Measurements from ENCODE around the gene ADAMTS2.
A peak's percentile ranks its signal among the peaks of the same experiment; 100 is the strongest.
"Not testable (repeated sequence)": the region's sequence is repeated elsewhere in the genome, so short reads cannot be mapped to it uniquely, and the experiment has no call there.

The ADAMTS2 gene

DNA sequence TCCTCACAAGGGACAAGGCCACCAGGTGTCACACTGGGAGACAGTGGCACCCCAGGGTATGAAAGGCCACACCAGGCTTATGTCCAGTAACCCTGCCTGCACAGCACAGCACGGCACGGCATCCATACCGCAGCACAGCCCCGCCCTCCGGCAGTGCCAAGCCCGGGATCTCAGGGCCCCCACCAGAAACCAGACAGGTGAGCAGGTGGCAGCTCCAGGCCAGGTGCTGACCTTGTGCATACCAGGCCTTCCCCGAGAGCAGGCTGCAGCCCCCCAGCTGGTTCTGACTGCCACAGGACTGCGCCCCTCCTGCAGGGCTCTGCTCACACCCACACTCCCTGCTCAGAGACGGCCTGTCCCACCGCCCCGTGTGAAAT, 56.5 kb downstream of the ADAMTS2 start:
- H3K4me1 Mint-ChIP-seq: peaks cover 82% of the 10 kb centered on the region
- DNase-seq: no peak
- no peak overlapping the region for H3K4me3 Mint-ChIP-seq
- H3K27me3 Mint-ChIP-seq (ENCODE audit: low read depth, poor library complexity): peaks cover 2% of the 10 kb centered on the region
- H3K27ac Mint-ChIP-seq: no peak overlapping the region
- peaks cover 7% of the 10 kb centered on the region for H3K36me3 Mint-ChIP-seq (ENCODE audit: low read depth)
- TF ChIP-seq, protein P1, sequence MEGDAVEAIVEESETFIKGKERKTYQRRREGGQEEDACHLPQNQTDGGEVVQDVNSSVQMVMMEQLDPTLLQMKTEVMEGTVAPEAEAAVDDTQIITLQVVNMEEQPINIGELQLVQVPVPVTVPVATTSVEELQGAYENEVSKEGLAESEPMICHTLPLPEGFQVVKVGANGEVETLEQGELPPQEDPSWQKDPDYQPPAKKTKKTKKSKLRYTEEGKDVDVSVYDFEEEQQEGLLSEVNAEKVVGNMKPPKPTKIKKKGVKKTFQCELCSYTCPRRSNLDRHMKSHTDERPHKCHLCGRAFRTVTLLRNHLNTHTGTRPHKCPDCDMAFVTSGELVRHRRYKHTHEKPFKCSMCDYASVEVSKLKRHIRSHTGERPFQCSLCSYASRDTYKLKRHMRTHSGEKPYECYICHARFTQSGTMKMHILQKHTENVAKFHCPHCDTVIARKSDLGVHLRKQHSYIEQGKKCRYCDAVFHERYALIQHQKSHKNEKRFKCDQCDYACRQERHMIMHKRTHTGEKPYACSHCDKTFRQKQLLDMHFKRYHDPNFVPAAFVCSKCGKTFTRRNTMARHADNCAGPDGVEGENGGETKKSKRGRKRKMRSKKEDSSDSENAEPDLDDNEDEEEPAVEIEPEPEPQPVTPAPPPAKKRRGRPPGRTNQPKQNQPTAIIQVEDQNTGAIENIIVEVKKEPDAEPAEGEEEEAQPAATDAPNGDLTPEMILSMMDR (IDR thresholded peaks at IDR 0.05): no peak
- peaks cover 4% of the 10 kb centered on the region for H3K9me3 Mint-ChIP-seq

DNA sequence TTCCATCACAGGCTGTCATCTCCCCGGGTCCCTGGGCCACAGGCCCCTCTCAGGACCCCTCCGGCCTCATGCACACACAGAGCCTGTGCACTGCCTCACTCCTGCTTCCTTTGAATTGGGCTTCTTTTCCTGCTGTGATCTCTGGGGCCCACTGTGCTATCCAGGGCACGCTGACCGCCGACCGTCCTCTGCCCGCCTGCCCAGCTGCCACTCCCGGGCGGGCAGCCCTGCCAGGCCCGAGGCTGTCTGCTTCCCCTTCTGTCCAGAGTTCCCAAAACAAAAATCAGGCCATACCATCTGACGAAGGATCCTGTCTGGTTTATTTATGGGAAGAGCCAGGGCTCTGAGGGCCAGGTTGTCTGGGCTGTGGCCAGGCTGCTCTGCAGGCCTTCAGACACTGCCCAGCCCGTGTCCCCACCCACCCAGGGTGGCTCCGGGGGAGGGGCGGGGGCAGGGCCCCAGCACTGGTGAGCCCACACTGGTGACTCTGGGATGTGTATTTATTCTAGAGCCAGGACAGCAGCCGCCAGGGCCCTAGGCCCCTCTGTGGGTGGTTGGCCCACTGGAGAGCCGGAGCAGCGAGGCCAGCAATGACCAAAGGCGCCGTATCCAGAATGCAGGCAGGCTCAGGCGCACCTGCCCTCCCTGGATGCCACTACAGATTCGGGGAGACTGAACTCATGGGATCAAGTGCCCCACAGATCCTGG, 57.0 kb downstream of the ADAMTS2 start:
- H3K27ac Mint-ChIP-seq: no peak overlapping the region
- H3K4me3 Mint-ChIP-seq: no peak overlapping the region
- peaks cover 4% of the 10 kb centered on the region for H3K9me3 Mint-ChIP-seq
- DNase-seq: no peak
- H3K27me3 Mint-ChIP-seq (ENCODE audit: low read depth, poor library complexity): peaks cover 2% of the 10 kb centered on the region
- H3K36me3 Mint-ChIP-seq (ENCODE audit: low read depth): peaks cover 7% of the 10 kb centered on the region
- TF ChIP-seq, protein P1 (IDR thresholded peaks at IDR 0.05): no peak
- peaks cover 84% of the 10 kb centered on the region for H3K4me1 Mint-ChIP-seq

DNA sequence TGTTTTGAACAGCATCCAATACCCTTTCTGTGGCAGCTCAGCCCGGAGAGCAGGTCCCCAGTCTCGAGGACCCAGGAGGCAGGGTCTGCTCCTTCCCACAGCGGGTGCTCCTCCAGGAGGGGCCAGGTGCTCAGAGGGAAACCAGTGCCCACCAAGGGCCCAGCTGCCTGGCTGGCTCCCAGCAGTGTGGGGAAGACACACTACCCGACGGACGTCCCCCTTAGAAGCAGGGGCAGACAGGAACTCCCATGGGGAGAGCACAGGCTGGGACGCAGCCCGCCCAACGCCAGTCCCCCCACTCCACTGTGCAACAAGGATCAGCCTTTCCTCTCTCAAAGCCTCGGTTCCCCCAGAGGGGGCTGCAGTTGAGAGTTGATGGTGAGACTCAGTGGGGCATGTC, 57.6 kb downstream of the ADAMTS2 start:
- no peak for DNase-seq
- peaks cover 78% of the 10 kb centered on the region for H3K4me1 Mint-ChIP-seq
- peaks cover 2% of the 10 kb centered on the region for H3K27me3 Mint-ChIP-seq (ENCODE audit: low read depth, poor library complexity)
- H3K4me3 Mint-ChIP-seq: no peak overlapping the region
- H3K9me3 Mint-ChIP-seq: peaks cover 4% of the 10 kb centered on the region
- TF ChIP-seq, protein P1 (IDR thresholded peaks at IDR 0.05): no peak
- no peak overlapping the region for H3K27ac Mint-ChIP-seq
- H3K36me3 Mint-ChIP-seq (ENCODE audit: low read depth): peaks cover 7% of the 10 kb centered on the region

DNA sequence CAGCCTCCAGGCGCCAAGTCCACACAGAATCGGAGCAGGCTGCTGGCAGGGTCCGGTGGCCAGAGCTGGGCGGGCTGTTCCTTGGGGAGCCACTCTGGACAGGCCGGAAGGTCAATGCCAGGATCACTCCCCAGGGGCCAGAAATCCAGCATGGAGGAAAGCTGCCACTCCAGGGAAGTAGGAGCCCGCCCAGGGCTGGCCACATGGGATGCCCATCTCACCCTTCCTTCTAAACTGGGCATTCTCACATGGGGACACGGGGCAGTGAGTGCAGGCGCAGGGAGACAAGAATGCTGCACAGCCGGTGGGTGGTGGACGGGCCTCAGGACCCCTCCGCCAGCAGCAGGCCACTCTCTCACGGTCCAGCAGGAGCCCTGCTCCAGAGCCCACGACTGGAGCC, 58.2 kb downstream of the ADAMTS2 start:
- TF ChIP-seq, protein P1 (IDR thresholded peaks at IDR 0.05): no peak
- H3K4me3 Mint-ChIP-seq: peak overlapping the region; percentile 44
- no peak overlapping the region for H3K27ac Mint-ChIP-seq
- peaks cover 9% of the 10 kb centered on the region for H3K9me3 Mint-ChIP-seq
- H3K36me3 Mint-ChIP-seq (ENCODE audit: low read depth): peaks cover 7% of the 10 kb centered on the region
- H3K4me1 Mint-ChIP-seq: peaks cover 72% of the 10 kb centered on the region
- no peak for DNase-seq
- peaks cover 7% of the 10 kb centered on the region for H3K27me3 Mint-ChIP-seq (ENCODE audit: low read depth, poor library complexity)

DNA sequence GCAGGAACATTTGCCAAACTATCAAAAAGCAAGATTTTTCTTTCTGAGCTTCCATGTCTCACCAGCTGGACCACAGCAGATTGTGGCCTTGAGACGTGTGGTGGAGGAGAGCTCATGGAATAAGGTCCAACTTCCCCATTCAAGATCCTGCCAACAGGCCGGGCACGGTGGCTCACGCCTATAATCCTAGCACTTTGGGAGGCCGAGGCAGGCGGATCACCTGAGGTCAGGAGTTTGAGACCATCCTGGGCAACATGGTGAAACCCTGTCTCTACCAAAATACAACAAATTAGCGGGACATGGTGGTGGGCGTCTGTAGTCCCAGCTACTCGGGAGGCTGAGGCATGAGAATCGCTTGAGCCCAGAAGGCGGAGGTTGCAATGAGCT, 59.5 kb downstream of the ADAMTS2 start:
- peak overlapping the region; percentile 99 for H3K27ac Mint-ChIP-seq
- H3K9me3 Mint-ChIP-seq: peaks cover 12% of the 10 kb centered on the region
- H3K27me3 Mint-ChIP-seq (ENCODE audit: low read depth, poor library complexity): peaks cover 11% of the 10 kb centered on the region
- H3K4me1 Mint-ChIP-seq: peaks cover 68% of the 10 kb centered on the region
- H3K4me3 Mint-ChIP-seq: peak overlapping the region; percentile 68
- H3K36me3 Mint-ChIP-seq (ENCODE audit: low read depth); DNase-seq: not testable (repeated sequence)

DNA sequence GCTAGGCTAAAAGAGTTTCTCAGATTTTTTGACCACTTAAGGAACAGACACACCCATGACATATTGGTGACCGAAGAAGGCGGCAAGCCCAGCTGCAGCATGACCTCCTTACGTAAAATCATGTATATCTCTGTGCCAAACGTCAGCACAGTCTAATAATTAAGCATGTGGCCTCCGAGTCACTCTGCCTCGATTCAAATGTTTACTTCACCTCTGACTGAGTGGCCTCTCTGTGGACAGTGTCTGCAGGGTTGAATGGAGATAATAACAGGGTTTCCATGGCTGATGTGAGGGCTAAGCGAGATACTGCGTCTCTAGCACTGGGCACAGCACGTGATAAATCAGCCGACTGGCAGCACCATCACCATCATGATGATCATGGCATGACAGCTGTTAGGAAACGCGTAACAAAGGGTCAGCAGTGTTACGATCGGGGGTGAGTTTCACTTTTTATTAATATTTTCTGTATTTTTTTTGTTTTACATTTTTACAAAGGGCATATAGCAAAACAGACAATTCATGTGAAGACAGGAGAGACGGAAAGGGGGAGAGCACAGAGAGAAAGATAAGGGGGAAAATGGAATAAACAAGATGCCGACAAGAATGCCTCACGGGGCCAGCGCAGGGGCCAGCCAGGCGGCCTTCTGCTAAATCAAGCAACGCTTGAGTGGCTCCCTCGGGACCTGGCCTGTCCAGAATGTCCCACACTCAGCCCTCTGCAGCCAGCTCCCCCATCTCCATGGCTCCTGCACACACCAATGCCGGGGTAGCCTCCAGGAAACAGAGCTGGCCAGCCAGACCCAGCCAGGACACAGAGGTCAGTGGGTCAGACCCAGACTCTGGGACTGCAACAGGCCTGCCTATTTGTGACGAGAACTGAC, 60.3 kb downstream of the ADAMTS2 start:
- Mint-ChIP-seq H3K27me3 (ENCODE audit: low read depth, poor library complexity) (peaks cover 11% of the 10 kb centered on the region), H3K9me3 (peaks cover 9% of the 10 kb centered on the region), H3K4me1 (peaks cover 70% of the 10 kb centered on the region), H3K36me3 (ENCODE audit: low read depth) (peaks cover under 1% of the 10 kb centered on the region), H3K4me3 (peak overlapping the region; percentile 68), H3K27ac (peak overlapping the region; percentile 99)
- TF ChIP-seq, protein P1 (IDR thresholded peaks at IDR 0.05): no peak
- DNase-seq: peak; percentile 84

DNA sequence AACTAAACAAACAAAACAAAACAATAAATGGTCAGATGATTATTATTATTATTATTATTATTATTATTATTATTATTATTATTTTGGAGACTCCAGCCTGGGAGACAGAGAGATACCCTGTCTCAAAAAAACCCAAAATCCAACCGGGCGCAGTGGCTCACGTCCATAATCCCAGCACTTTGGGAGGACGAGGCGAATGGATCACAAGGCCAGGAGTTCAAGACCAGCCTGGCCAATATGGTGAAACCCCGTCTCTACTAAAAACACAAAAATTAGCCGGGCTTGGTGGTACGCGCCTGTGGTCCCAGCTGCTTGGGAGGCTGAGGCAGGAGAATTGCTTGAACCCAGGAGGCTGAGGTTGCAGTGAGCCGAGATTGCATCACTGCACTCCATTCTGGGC, 61.4 kb downstream of the ADAMTS2 start:
- Mint-ChIP-seq H3K27me3 (ENCODE audit: low read depth, poor library complexity) (peaks cover 15% of the 10 kb centered on the region), H3K4me1 (peaks cover 70% of the 10 kb centered on the region)
- H3K4me3 Mint-ChIP-seq; H3K36me3 Mint-ChIP-seq (ENCODE audit: low read depth); DNase-seq; H3K27ac Mint-ChIP-seq; H3K9me3 Mint-ChIP-seq: not testable (repeated sequence)
